ENCODE measurements around the gene EBPL.
"Not testable (repeated sequence)": the region's sequence is repeated elsewhere in the genome, so short reads cannot be mapped to it uniquely, and the experiment has no call there.

EBPL gene

DNA sequence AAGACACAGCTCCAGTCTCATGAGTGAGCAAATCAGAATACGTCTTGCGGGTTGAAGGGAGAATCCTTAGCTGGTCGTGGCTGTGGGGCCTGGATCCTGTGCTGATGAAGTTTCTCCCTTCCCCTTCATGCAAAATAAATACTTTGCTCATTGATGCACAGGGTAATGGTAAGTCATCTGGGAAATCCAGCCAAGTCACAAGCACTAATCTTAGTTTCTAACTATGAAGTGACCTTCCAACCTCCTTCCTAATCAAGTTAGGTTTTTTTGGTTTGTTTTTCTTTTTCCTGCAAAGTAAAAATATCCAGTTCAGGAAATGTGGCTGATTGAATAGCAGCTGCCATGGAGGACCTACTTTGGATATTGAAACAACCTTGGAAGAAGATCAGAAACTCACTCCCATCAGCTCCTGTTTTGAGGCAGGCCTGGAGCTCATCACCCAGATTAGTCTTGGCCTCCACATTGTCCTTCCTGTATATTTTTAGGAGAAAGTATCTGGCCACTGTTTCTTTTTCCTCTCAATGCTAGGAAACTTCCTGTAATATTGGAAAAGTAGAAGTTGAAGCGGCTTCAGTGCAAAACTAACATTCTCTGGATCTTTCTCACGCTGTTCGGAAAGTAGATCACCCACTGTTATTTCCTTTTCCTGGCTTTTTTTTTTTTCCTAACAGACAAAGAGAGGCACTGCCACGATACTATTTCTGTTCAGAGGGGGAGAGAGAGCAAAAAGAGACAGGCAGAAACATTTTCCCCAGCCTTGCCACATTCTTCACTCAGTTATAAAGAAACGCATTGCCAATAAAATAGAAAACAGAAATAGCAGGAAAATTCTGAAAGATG is 75.2 kb downstream of the EBPL start:
- TF ChIP-seq ZNF565 (CRISPR knock-in tag; conservative IDR thresholded peaks at IDR 0.05; ENCODE audit: low read depth) (no peak), ZNF8 (CRISPR knock-in tag; IDR thresholded peaks at IDR 0.05) (no peak), ISL1 (CRISPR knock-in tag; IDR thresholded peaks at IDR 0.05) (no peak)
- ATAC-seq, result peak; percentile 76

DNA sequence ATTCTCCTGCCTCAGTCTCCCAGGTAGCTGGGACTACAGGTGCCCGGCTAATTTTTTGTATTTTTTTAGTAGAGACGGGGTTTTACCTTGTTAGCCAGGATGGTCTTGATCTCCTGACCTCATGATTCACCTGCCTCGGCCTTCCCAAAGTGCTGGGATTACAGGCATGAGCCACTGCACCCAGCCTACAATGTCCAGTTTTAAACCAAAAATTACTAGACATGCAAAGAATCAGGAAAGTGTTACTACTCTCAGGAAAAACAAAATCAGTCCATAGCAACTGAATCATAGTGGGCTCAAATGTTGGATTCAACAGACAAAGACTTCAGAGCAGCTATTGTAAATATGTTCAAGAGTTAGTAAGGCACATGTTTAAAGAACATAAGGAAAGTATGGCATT is 79.2 kb downstream of the EBPL start:
- not testable (repeated sequence) for ATAC-seq

All from SK-N-SH treated with all-trans-retinoic acid at 6 μM for 48 hours (cell line).